ENCODE data around the gene CLIP1. TPM values are rescaled to one million over a fixed set of nuclear protein-coding genes. Genes with fewer than 3 reads are reported as not detected.
A peak's percentile ranks its signal among the peaks of the same experiment; 100 is the strongest.

Gene CLIP1
- total and polyA plus RNA-seq, 2 of the 8 experiments (the other 6 are each of a cell fraction or from before 2014, with no cell fraction given) = 19.0 to 27.6 TPM

- no peak overlapping the region for H3K4me2 ChIP-seq (ENCODE audit: insufficient read depth in 1 of 2, low read depth in 2 of 2, low read length in 2 of 2)
- no peak overlapping the region for H3K4ac ChIP-seq (replicated peaks; ENCODE audit: insufficient read length, low read depth, low read length)
- CTCF ChIA-PET (ENCODE audit: partially characterized antibody) = interaction anchor here (0.5 to 1.8 kb wide), 3 partner anchors 34 to 99 kb away, joined by 3 to 7 read pairs (median 5); no protein-coding TSS in a partner anchor
- H3K56ac ChIP-seq (replicated peaks; ENCODE audit: insufficient read length, low read depth, low read length) = no peak overlapping the region
- H2BK120ac ChIP-seq (replicated peaks; ENCODE audit: low read depth, low read length) = no peak overlapping the region
- H3K79me2 ChIP-seq (ENCODE audit: control insufficient read depth in 1 of 2, insufficient read depth in 2 of 2, low read length in 2 of 2) = no peaks in the 10 kb centered on the region
- H3K4me1 ChIP-seq (replicated peaks in 1 of 4; ENCODE audit: control insufficient read depth in 3 of 4, insufficient read depth in 4 of 4, low read length in 3 of 4) = no peaks in the 10 kb centered on the region
- no peaks in the 10 kb centered on the region for H3K23me2 ChIP-seq (ENCODE audit: low read depth, low read length)
- no peaks in the 10 kb centered on the region for H4K20me1 ChIP-seq (replicated peaks in 1 of 2; ENCODE audit: control insufficient read depth in 1 of 2, insufficient read depth in 2 of 2, low read length in 2 of 2)
- H3K23ac ChIP-seq (ENCODE audit: insufficient read length) = no peak overlapping the region
- H4K5ac ChIP-seq (ENCODE audit: insufficient read length, low read depth, low read length) = no peak overlapping the region
- H2BK20ac ChIP-seq (ENCODE audit: low read length) = no peak overlapping the region
- DNase-seq (ENCODE audit: low read depth in 1 of 2, low spot score in 2 of 2) (no peak), FAIRE-seq (no peak)
- H2BK5ac ChIP-seq (ENCODE audit: low read depth, low read length) = no peak overlapping the region
- POLR2A ChIA-PET (ENCODE audit: partially characterized antibody) = interaction anchor here (1.0 to 1.8 kb wide), 3 partner anchors 12 to 16 kb away, joined by 3 to 4 read pairs (median 3); no protein-coding TSS in a partner anchor
- H2BK12ac ChIP-seq (ENCODE audit: low read depth, low read length) = no peak overlapping the region
- H2AK5ac ChIP-seq (ENCODE audit: low read depth, low read length) = no peak overlapping the region
- no peak overlapping the region for H3K27ac ChIP-seq (ENCODE audit: low read depth, low read length)
- no peak overlapping the region for H3K9ac ChIP-seq (replicated peaks in 1 of 4; ENCODE audit: extremely low read depth in 1 of 4, low read depth in 3 of 4, low read length in 3 of 4)
- no peak overlapping the region for H3K14ac ChIP-seq (ENCODE audit: insufficient read length)
- no peaks in the 10 kb centered on the region for H3K27me3 ChIP-seq (replicated peaks in 1 of 4; ENCODE audit: control insufficient read depth in 3 of 4, extremely low read depth in 1 of 4, insufficient read depth in 3 of 4, low read length in 3 of 4)
- H3K9me3 ChIP-seq (ENCODE audit: insufficient read depth in 2 of 2, low read depth in 1 of 2, low read length in 1 of 2) = no peaks in the 10 kb centered on the region
- peak overlapping the region; percentile 95 for H2AFZ ChIP-seq (ENCODE audit: low read length)
- H3K4me3 ChIP-seq (ENCODE audit: extremely low read depth in 1 of 4, insufficient read depth in 2 of 4, low read depth in 3 of 4, low read length in 4 of 4) = no peak overlapping the region
- 91% methylated on average over 8 of the region's 8 CpGs; no CpG with 5 or more reads in 1 of the 2 experiments for WGBS, 2 experiments (ENCODE audit: extremely low coverage in 1 of 2, insufficient coverage in 1 of 2, insufficient read length in 1 of 2, insufficient replicate concordance in 2 of 2, low coverage in 1 of 2, low lambda C conversion rate in 2 of 2, missing lambda C conversion rate in 1 of 2)
- H4K8ac ChIP-seq (ENCODE audit: extremely low read depth, insufficient read depth, low read length) = peak overlapping the region; percentile 35
- H3K79me1 ChIP-seq (ENCODE audit: low read depth, low read length) = no peaks in the 10 kb centered on the region
- H3K18ac ChIP-seq (ENCODE audit: extremely low read depth, low read length) = no peak overlapping the region
- no peak overlapping the region for H2BK15ac ChIP-seq (ENCODE audit: low read length)
- no peaks in the 10 kb centered on the region for H3K36me3 ChIP-seq (ENCODE audit: control insufficient read depth in 2 of 4, insufficient read depth in 4 of 4, low read length in 3 of 4)
- no peak overlapping the region for H4K91ac ChIP-seq (replicated peaks; ENCODE audit: insufficient read length, low read length)
- TF ChIP-seq PHF8 (conservative IDR thresholded peaks at IDR 0.05; ENCODE audit: low read depth, low read length) (no peak), RBBP5 (IDR thresholded peaks at IDR 0.05; ENCODE audit: borderline replicate concordance, low read depth, low read length) (no peak), ASH2L (IDR thresholded peaks at IDR 0.05; ENCODE audit: low read length) (no peak), EZH2 (IDR thresholded peaks at IDR 0.05; ENCODE audit: low read depth, low read length, severe bottlenecking) (no peak), RXRA (IDR thresholded peaks at IDR 0.05; ENCODE audit: insufficient read depth, low read depth, low read length) (no peak), EGR1 (IDR thresholded peaks at IDR 0.05; ENCODE audit: borderline replicate concordance, low read depth, low read length) (no peak), CHD1 (IDR thresholded peaks at IDR 0.05; ENCODE audit: low read depth, low read length) (no peak), TCF12 (IDR thresholded peaks at IDR 0.05; ENCODE audit: low read depth, low read length) (no peak), NANOG (IDR thresholded peaks at IDR 0.05; ENCODE audit: insufficient read depth, low read depth, low read length, poor library complexity, severe bottlenecking) (no peak), KDM5A (IDR thresholded peaks at IDR 0.05; ENCODE audit: low read length) (no peak), POLR2AphosphoS5 (IDR thresholded peaks at IDR 0.05; ENCODE audit: low read depth, low read length) (no peak), RAD21 (IDR thresholded peaks at IDR 0.05 in 1 of 2, conservative IDR thresholded peaks at IDR 0.05 in 1 of 2; ENCODE audit: low read depth in 2 of 2, low read length in 2 of 2) (no peak), NRF1 (IDR thresholded peaks at IDR 0.05; ENCODE audit: low read depth, low read length) (no peak), HDAC2 (IDR thresholded peaks at IDR 0.05; ENCODE audit: borderline replicate concordance in 1 of 2, low read depth in 2 of 2, low read length in 2 of 2) (no peak)
Observed at GRCh38 chr12:122437656-122438121, 15.2 kb upstream of the CLIP1 start.

Data from H1 (cell line).